GM21515 (cell line): ENCODE measurements around the gene LIFR.

Source experiments
- ATAC-seq: cut with Tn5 transposase; IDR thresholded peaks from one replicate; pipeline ENCODE4 v1.9.1; 2021; ENCODE audit not compliant: unreplicated experiment

LIFR gene

DNA sequence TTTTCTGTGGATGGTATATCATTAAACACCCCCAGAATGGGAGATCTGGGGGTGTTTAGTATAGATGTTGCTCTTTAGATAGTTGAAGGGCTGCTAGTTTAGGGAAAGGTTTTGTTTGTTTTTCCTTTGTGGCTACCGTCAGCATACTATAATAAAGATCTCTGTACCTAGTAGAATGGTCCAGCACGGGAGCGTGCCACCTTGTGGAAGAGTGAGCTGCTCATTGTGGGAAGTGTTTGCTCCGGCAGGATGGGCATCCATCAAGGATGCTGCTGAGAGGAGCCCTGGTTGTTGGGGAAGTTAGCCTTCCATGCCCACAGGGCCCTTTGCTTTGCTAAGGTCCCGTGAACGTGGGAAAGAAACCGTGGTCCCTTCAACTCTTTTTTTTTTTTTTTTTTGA lies 113.1 kb downstream of the LIFR start:
- ATAC-seq = no peak

DNA sequence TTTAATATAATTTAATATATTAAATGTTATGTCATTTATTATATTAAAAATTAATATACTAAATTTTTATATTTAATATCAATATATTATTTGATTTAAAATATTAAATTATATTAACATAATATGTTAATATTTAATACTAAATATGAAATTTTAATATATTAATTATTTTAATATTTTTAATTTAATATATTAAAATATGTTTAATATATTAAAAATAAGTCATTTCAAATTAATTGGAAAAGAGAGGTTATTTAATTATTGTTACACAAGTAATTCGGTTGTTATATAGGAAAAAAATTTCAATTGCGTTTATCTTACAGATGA lies 114.2 kb downstream of the LIFR start:
- no peak for ATAC-seq

DNA sequence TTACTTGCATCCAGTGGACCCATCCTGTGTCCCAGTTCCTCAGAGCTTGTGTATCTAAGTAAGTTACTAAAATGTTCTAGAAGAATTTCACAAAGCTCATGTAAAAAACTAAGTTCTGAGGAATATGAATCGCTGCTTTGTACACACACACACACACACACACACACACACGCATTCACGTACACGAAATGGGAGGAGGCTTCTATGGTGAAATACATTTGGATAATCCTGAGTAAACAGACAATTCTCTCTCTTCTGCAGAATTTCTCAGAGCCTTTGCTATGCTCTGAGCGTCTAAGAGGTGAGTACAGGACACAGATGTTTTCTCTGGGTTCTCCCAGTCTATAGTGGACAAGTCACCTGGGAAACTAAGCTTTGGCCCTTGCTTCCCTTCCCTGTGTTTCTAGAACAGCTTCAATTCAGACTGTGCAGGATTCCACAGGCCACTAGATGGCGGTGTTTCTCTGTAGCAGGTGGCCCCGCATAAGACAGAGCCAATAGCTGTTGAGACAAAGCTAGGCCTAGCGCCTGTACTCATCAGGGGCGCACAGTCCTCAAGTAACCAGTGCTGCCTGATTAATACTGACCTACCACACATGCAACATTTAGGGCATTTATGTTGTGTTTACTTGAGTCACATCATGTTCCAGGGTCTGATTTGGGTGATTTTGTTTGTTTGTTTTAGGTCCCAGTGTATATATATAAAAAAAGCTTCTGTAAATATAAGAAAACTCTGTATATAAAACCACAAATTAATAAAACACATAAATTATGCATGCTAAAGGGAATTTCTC lies 114.8 kb downstream of the LIFR start:
- peak; percentile 99 for ATAC-seq

DNA sequence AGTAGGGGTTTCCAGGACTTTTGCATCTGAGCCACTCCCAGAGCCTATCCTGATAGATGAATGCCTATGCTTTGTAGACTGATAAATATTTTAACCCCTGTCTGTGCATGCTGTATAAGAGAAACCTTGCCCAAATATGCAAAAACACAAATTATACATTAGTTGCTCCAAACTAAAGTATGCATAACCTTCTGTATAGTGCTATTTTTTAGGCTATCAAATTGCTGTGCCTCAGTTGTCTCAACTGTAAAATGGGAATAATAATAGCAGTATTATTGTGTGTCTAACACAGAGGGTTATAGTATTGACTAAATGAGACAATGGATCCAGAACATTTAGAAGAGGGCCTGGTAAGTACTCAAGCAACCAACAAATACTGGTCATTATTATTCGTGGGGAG lies 117.7 kb downstream of the LIFR start:
- ATAC-seq = no peak

DNA sequence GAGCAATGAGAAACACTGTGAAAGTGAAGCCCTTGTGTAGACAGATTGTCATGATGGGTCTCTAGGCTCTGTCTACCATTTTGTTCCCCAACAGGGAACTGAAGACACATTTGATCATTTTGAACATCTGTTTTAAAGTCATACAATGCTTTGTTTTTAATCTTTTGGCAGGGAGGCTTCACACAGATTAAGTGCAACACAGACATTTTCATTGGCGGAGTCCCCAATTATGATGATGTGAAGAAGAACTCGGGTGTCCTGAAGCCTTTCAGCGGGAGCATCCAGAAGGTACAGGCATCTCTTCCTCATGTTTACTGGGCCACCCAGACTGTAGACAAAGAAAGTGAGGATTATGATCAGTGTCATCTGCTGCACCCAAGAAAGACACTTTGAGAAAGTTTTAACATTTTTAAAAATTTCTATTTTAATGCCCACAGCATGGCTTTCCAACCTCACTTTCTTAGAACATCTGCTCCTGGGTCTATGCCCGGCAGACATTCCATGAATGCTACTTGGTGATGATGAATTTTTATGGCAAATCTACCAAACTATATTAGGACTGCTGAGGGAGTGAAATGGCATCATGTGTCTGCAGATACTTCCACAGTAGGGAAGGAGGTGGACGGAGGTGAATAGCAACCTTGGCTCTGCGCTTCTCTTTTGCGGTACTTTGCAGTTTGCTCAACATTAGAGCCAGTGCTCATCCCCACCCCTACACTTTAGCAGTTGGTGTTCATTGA lies 121.3 kb downstream of the LIFR start:
- ATAC-seq = no peak

DNA sequence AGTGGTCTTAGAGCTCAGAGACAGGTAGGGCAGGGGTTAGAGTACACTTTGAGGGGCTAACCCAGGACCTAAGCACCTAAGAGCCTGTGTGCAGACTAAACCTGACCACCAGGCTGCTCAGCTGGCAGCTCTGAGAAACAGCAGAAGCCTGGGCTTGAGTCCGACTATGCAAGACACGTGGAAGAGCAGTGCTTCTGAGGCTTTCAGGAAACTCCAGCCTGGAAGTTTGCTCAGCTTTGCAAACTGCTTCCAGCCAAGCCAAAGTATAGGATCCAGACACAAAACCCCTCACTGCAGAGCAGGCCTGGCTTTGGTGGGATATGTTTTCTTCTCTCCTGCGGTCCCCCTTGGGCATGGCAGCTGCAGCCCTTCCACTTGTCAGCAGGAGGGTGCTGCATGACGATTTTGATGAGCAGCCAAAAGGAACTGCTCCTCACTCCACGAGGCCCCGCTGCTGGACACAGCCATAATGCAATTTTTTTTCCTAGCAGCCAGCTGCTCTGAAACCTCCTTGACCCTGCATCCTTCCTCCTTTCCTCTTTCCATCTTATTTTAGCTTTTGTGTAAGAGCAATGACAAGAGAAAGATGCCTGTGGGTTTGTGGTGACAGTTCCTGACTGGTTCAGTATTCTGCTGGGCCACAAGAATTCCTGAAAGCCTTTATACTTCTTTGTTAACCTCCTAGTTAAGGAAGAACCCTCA lies 123.1 kb downstream of the LIFR start:
- ATAC-seq = no peak

DNA sequence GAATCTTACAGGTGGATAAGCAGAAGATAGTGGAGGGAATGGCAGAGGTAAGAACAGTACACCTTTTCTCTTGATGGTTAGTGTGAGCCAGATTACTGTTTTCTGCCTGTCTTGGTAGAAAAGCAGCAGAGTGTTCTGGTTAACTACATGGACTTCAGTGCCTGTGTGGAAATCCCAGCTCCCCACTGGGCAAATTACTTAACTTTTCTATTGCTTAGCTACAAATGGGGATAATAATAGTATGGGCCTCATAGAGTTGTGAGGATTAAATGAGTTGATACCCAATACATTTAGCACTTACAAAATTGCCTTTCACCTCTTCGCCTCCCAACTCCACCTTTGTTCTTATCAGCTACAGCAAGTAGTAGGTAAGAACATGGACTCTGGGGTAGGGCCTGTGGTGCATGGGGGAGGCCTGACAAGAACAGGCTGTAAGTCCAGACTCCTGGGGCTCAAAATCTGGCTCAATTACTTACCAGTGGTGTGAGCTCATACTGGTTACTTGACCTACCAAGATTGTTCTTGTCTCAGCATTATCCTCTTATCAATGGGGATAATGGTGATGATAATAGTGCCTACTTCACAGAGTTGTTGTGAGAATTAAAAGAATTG lies 125.1 kb downstream of the LIFR start:
- ATAC-seq = no peak

DNA sequence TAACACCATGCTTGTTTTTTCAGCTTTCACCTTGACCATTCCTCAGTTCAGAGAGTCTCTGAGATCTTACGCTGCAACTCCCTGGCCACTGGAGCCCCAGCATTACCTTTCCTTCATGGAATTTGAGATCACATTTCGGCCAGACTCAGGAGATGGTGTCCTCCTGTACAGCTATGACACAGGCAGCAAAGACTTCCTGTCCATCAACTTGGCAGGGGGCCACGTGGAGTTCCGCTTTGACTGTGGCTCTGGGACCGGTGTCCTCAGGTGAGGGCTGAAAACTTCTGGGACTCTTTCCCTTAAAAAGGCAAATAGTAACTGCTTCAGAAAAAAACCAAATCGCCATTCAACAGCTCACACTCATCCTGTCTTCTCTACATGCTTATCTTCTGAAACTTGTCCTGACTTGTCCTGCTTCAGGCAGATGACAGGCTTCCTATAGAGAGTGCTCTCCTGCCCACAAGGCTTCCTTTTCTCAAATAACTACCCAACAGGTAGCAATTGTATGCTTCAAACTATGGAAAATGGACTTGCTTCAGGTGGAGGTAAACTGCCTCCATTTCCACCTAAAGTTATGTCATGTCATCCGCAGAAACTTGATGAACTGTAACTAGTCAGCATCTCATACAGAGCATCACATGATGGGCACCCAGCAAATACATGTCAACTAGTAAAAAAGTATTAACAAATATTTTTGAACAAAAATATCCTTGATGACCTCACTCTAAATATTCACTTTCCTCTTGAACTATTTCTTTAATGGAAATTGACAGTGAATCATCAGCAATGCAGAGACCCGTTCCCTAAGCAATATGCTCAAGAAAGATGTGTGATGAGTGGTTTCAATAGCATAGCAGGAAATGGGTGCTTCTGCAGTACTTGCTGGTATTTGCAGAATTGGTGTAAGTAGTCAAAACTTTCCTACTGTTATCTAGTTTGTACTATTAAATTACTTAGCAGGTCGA lies 129.2 kb downstream of the LIFR start:
- ATAC-seq = no peak

DNA sequence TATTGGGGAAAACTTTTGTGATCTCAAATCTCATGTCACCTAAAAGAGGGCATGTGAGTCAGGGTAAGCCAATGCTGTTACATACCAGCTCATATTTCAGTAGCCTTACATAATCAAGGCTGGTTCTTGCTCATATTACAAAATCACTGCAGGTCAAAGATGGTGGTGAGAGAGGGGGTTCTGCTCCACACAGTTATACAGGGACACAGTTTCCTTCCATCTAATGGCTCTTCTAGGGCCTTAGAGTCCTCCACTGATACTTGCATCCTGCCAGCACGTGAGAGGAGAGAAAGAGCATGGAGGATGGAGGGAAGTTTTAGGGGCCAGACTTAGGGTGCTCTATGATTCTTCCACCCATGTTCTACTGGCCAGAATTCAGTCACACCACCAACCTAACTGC lies 130.0 kb downstream of the LIFR start:
- no peak for ATAC-seq
